HepG2 (cell line): ENCODE data around the gene GNL3. TPM values are rescaled to one million over a fixed set of nuclear protein-coding genes. Genes with fewer than 3 reads are reported as not detected.

Experiments used
- AKAP8 ChIP-seq: sonication (generic); formaldehyde crosslinking; IDR thresholded peaks from 2 replicates; pipeline ENCODE4 v1.5.1; 2020; ENCODE audit warnings: mild to moderate bottlenecking, missing genetic modification reagents
- CHCHD3 ChIP-seq: sonication (generic); formaldehyde crosslinking; IDR thresholded peaks from 2 replicates; pipeline ENCODE4 v1.8.0; 2022; ENCODE audit warnings: mild to moderate bottlenecking, missing genetic modification reagents, moderate library complexity
- DRAP1 ChIP-seq: IDR thresholded peaks from 2 replicates; pipeline ENCODE4 v1.6.1; 2016; ENCODE audit warnings: missing genetic modification reagents, missing compliant biosample characterization
- EEA1 ChIP-seq: sonication (generic); formaldehyde crosslinking; IDR thresholded peaks from 2 replicates; pipeline ENCODE4 v1.5.1; 2020; ENCODE audit warnings: mild to moderate bottlenecking, missing genetic modification reagents, borderline replicate concordance
- HNRNPL ChIP-seq: fragments of 200-400 bp; formaldehyde crosslinking; IDR thresholded peaks from 2 replicates; pipeline ENCODE4 v1.6.1; 2017; ENCODE audit warnings: mild to moderate bottlenecking, low read depth, low read length
- HOXA5 ChIP-seq: sonication (generic); formaldehyde crosslinking; IDR thresholded peaks from 2 replicates; pipeline ENCODE4 v1.4.0; 2020; ENCODE audit warnings: missing genetic modification reagents
- KDM5A ChIP-seq: fragments of 200-600 bp; sonication (generic); IDR thresholded peaks from 2 replicates; pipeline ENCODE4 v1.7.0; 2018; ENCODE audit warnings: antibody characterized with exemption, mild to moderate bottlenecking, low read length, borderline replicate concordance
- MTA3 ChIP-seq: sonication (generic); formaldehyde crosslinking; IDR thresholded peaks from 2 replicates; pipeline ENCODE4 v1.4.0; 2020; ENCODE audit warnings: missing genetic modification reagents
- NFIC ChIP-seq: IDR thresholded peaks from 2 replicates; pipeline ENCODE4 v1.6.1; 2012; ENCODE audit warnings: mild to moderate bottlenecking, low read length, inconsistent platforms
- PITX1 ChIP-seq: sonication (generic); formaldehyde crosslinking; IDR thresholded peaks from 2 replicates; pipeline ENCODE4 v1.5.1; 2020; ENCODE audit warnings: mild to moderate bottlenecking, missing genetic modification reagents
- SALL1 ChIP-seq: sonication (generic); formaldehyde crosslinking; IDR thresholded peaks from 2 replicates; pipeline ENCODE4 v1.8.0; 2022; ENCODE audit warnings: mild to moderate bottlenecking, missing genetic modification reagents
- SCMH1 ChIP-seq: sonication (generic); formaldehyde crosslinking; IDR thresholded peaks from 2 replicates; pipeline ENCODE4 v1.9.0; 2021; ENCODE audit warnings: missing genetic modification reagents, mild to moderate bottlenecking, borderline replicate concordance
- SMAD3 ChIP-seq: sonication (generic); formaldehyde crosslinking; IDR thresholded peaks from 2 replicates; pipeline ENCODE4 v1.4.0; 2020; ENCODE audit warnings: missing genetic modification reagents
- SRF ChIP-seq: IDR thresholded peaks from 2 replicates; pipeline ENCODE4 v1.6.1; 2011; ENCODE audit warnings: mild to moderate bottlenecking, low read depth, low read length, moderate library complexity
- TOPORS ChIP-seq: sonication (generic); formaldehyde crosslinking; IDR thresholded peaks from 2 replicates; pipeline ENCODE4 v1.8.0; 2023; ENCODE audit warnings: mild to moderate bottlenecking, missing genetic modification reagents
- ZBTB38 ChIP-seq: sonication (generic); formaldehyde crosslinking; IDR thresholded peaks from 2 replicates; pipeline ENCODE4 v1.5.1; 2020; ENCODE audit warnings: mild to moderate bottlenecking, missing genetic modification reagents
- ZBTB42 ChIP-seq: sonication (generic); formaldehyde crosslinking; IDR thresholded peaks from 2 replicates; pipeline ENCODE4 v1.5.0; 2020; ENCODE audit warnings: mild to moderate bottlenecking, missing genetic modification reagents
- ZBTB7B ChIP-seq: sonication (generic); formaldehyde crosslinking; IDR thresholded peaks from 2 replicates; pipeline ENCODE4 v1.4.0; 2020; ENCODE audit warnings: missing genetic modification reagents
- ZC3H13 ChIP-seq: sonication (generic); formaldehyde crosslinking; IDR thresholded peaks from 2 replicates; pipeline ENCODE4 v1.8.1; 2023; ENCODE audit warnings: mild to moderate bottlenecking, missing genetic modification reagents, moderate library complexity
- ZNF205 ChIP-seq: IDR thresholded peaks from 2 replicates; pipeline ENCODE4 v1.6.1; 2018; ENCODE audit warnings: missing biosample characterization, missing genetic modification reagents
- ZNF235 ChIP-seq: sonication (generic); formaldehyde crosslinking; IDR thresholded peaks from 2 replicates; pipeline ENCODE4 v1.8.1; 2023; ENCODE audit warnings: mild to moderate bottlenecking, missing genetic modification reagents, borderline replicate concordance
- ZNF550 ChIP-seq: sonication (generic); formaldehyde crosslinking; IDR thresholded peaks from 2 replicates; pipeline ENCODE4 v1.4.0; 2020; ENCODE audit warnings: mild to moderate bottlenecking, missing genetic modification reagents, borderline replicate concordance
- ZNF589 ChIP-seq: sonication (generic); formaldehyde crosslinking; conservative IDR thresholded peaks from 2 replicates; pipeline ENCODE4 v1.8.0; 2022; ENCODE audit warnings: mild to moderate bottlenecking, moderate library complexity, missing genetic modification reagents
- ZNF691 ChIP-seq: sonication (generic); formaldehyde crosslinking; IDR thresholded peaks from 2 replicates; pipeline ENCODE4 v1.4.0; 2020; ENCODE audit warnings: missing genetic modification reagents, low read depth, mild to moderate bottlenecking, borderline replicate concordance
- ZNF761 ChIP-seq: sonication (generic); formaldehyde crosslinking; conservative IDR thresholded peaks from 2 replicates; pipeline ENCODE4 v1.4.0; 2020; ENCODE audit warnings: mild to moderate bottlenecking, missing genetic modification reagents
- ZNF772 ChIP-seq: sonication (generic); formaldehyde crosslinking; IDR thresholded peaks from 2 replicates; pipeline ENCODE4 v1.5.0; 2020; ENCODE audit warnings: mild to moderate bottlenecking, missing genetic modification reagents
- ZSCAN20 ChIP-seq: sonication (generic); formaldehyde crosslinking; IDR thresholded peaks from 2 replicates; pipeline ENCODE4 v1.4.0; 2020; ENCODE audit warnings: missing genetic modification reagents, mild to moderate bottlenecking, borderline replicate concordance
- polyA plus RNA-seq, 8 experiments: library from polyadenylated mRNA; depleted of rRNA in 3 of 8; stranded (reverse) in 7 of 8; unstranded in 1 of 8; fragments of >200 nt; fragmentation: Illumina TruSeq in 4 of 8; extraction: Trizol in 4 of 8; gene quantifications; 2 replicates each; pipeline versions ENCODE4 v1.2.1 to v1.2.3, GENCODE V29; 2011 to 2016; ENCODE audit warnings: low read depth in 4 of 8, missing spikeins in 1 of 8, mixed read lengths in 1 of 8; ENCODE audit not compliant: insufficient read depth in 1 of 8
- total RNA-seq, 5 experiments: library from RNA; depleted of rRNA; stranded (reverse); fragments of >200 nt; fragmentation: Illumina TruSeq; extraction: Trizol; gene quantifications; 2 replicates each; pipeline ENCODE4 v1.2.3, GENCODE V29; 2016; ENCODE audit warnings: low read depth in 1 of 5

GNL3 gene
- total and polyA plus RNA-seq, 2 of the 13 experiments (the other 11 are each of a cell fraction or from before 2014, with no cell fraction given): 129 to 257 TPM

- TF ChIP-seq DRAP1 (CRISPR knock-in tag) (peak; percentile 31; the same call in 1 of the 2 replicates), EEA1 (CRISPR knock-in tag) (no peak), ZBTB7B (CRISPR knock-in tag) (peak; percentile 7; the same call in 1 of the 2 replicates), PITX1 (CRISPR knock-in tag) (peak; percentile 50), ZNF691 (CRISPR knock-in tag) (0 out of 2 replicates have a peak, but pooled peaks have one; percentile 64), SCMH1 (no peak), CHCHD3 (CRISPR knock-in tag) (peak; percentile 77; the same call in 1 of the 2 replicates), AKAP8 (CRISPR knock-in tag) (0 out of 2 replicates have a peak, but pooled peaks have one; percentile 72), SMAD3 (peak; percentile 63; the same call in 1 of the 2 replicates), MTA3 (no peak; the same call in 1 of the 2 replicates), ZNF761 (CRISPR knock-in tag) (peak; percentile 86; the same call in 1 of the 2 replicates), ZC3H13 (CRISPR knock-in tag) (0 out of 2 replicates have a peak, but pooled peaks have one; percentile 52), ZNF589 (CRISPR knock-in tag) (0 out of 2 replicates have a peak, but pooled peaks have one; percentile 37), HOXA5 (CRISPR knock-in tag) (peak; percentile 72), KDM5A (peak; percentile 87), ZNF550 (CRISPR knock-in tag) (no peak; the same call in 1 of the 2 replicates), NFIC (no peak), SALL1 (CRISPR knock-in tag) (peak; percentile 84), ZBTB38 (CRISPR knock-in tag) (0 out of 2 replicates have a peak, but pooled peaks have one; percentile 42), ZNF205 (CRISPR knock-in tag) (0 out of 2 replicates have a peak, but pooled peaks have one; percentile 10), SRF (no peak), HNRNPL (0 out of 2 replicates have a peak, but pooled peaks have one; percentile 51), ZSCAN20 (peak; percentile 80), TOPORS (CRISPR knock-in tag) (peak; percentile 55; the same call in 1 of the 2 replicates), ZNF235 (CRISPR knock-in tag) (peak; percentile 40; the same call in 1 of the 2 replicates), ZNF772 (peak; percentile 94), ZBTB42 (peak; percentile 70; the same call in 1 of the 2 replicates)
Measured at GRCh38 chr3:52705688-52706686, 20.2 kb downstream of the GNL3 start, which contains the start of the genes GLT8D1 and SPCS1 (continued).
